Stimulated activated CD8-positive, alpha-beta memory T cell treated with anti-CD3 and anti-CD28 coated beads, Interleukin-4, amount 100 ng/mL, for 1 hour (primary cell): ENCODE data around the gene DPEP1.

Experiments used
- DNase-seq, 2 donors: peaks; one replicate each; pipeline ENCODE4 v3.0.0-alpha.2; 2020; ENCODE audit warnings: low read depth in 2 of 2, low spot score in 1 of 2

Gene DPEP1

GRCh38 chr16:89678258-89678657 is 64.8 kb downstream of the DPEP1 start:
- DNase-seq: no peak

- DNase-seq: no peak
These were observed 72.5 kb downstream of the DPEP1 start for GRCh38 chr16:89685916-89686315.

- DNase-seq: peak; percentile 64 to 82
These were observed 73.2 kb downstream of the DPEP1 start, which contains the start of gene CDK10 for GRCh38 chr16:89686520-89687091. Gene CDK10, plus strand, starts transcription at chr16:89686689. Its CDS starts 22 bp downstream, at chr16:89686711.

GRCh38 chr16:89687092-89687940 is 73.9 kb downstream of the DPEP1 start:
- DNase-seq: no peak
